Karpas-422 (cell line): ENCODE results near the gene SLC39A6. TPM values are rescaled to one million over a fixed set of nuclear protein-coding genes. Genes with fewer than 3 reads are reported as not detected.
A peak's percentile ranks its signal among the peaks of the same experiment; 100 is the strongest.
"Not testable (repeated sequence)": the region's sequence is repeated elsewhere in the genome, so short reads cannot be mapped to it uniquely, and the experiment has no call there.

Source experiments
- DNase-seq: peaks from one replicate; pipeline ENCODE4 v3.0.0-alpha.2; 2015
- H2AFZ ChIP-seq: fragments of 200-600 bp; sonication (generic); 2 replicates; pipeline ENCODE4 v1.6.1; 2014; ENCODE audit warnings: antibody characterized with exemption, low read length, mixed read lengths
- H3K27ac ChIP-seq: fragments of 200-600 bp; sonication (generic); 2 replicates; pipeline ENCODE4 v1.5.1; 2014; ENCODE audit warnings: mild to moderate bottlenecking, low read length, moderate library complexity
- H3K27me3 ChIP-seq: fragments of 200-600 bp; sonication (generic); 2 replicates; pipeline ENCODE4 v1.6.1; 2014; ENCODE audit warnings: low read length, mixed read lengths
- H3K36me3 ChIP-seq: fragments of 200-600 bp; sonication (generic); 2 replicates; pipeline ENCODE4 v1.6.1; 2014; ENCODE audit warnings: low read length, mixed read lengths; ENCODE audit not compliant: insufficient read depth
- H3K4me1 ChIP-seq: fragments of 200-600 bp; sonication (generic); 2 replicates; pipeline ENCODE4 v1.6.1; 2014; ENCODE audit warnings: mild to moderate bottlenecking, low read length, mixed read lengths
- H3K4me2 ChIP-seq: fragments of 200-600 bp; sonication (generic); 2 replicates; pipeline ENCODE4 v1.6.1; 2014; ENCODE audit warnings: low read length, low read depth, mild to moderate bottlenecking; ENCODE audit not compliant: poor library complexity, severe bottlenecking
- H3K4me3 ChIP-seq: fragments of 200-600 bp; sonication (generic); 2 replicates; pipeline ENCODE4 v1.5.1; 2014; ENCODE audit warnings: mild to moderate bottlenecking, antibody characterized with exemption, low read length, mixed read lengths
- H3K79me2 ChIP-seq: fragments of 200-600 bp; sonication (generic); 2 replicates; pipeline ENCODE4 v1.6.1; 2014; ENCODE audit warnings: mild to moderate bottlenecking, low read length, mixed read lengths
- H3K9ac ChIP-seq: fragments of 200-600 bp; sonication (generic); 2 replicates; pipeline ENCODE4 v1.6.0; 2014; ENCODE audit warnings: low read length
- H3K9me2 ChIP-seq: fragments of 200-600 bp; sonication (generic), shearing (Covaris generic); replicated peaks from 2 replicates; pipeline ENCODE4 v1.6.0; 2014; ENCODE audit warnings: mild to moderate bottlenecking, low read length, moderate library complexity; ENCODE audit not compliant: insufficient read depth
- H3K9me3 ChIP-seq: fragments of 300-700, 200-600 bp; sonication (generic); 2 replicates; pipeline ENCODE4 v1.6.1; 2014; ENCODE audit warnings: low read length, mixed read lengths
- H4K20me1 ChIP-seq: fragments of 200-600 bp; sonication (generic); 2 replicates; pipeline ENCODE4 v1.6.1; 2014; ENCODE audit warnings: mild to moderate bottlenecking, antibody characterized with exemption, low read length, low read depth; ENCODE audit not compliant: insufficient read depth
- total RNA-seq: library from RNA; depleted of rRNA; stranded (reverse); fragments of >200 nt; shearing (Covaris generic); gene quantifications from 2 replicates; pipeline ENCODE4 v1.2.3, GENCODE V29; 2014; ENCODE audit warnings: low replicate concordance

The SLC39A6 gene
- total RNA-seq, 1 experiment from 2014 or later: 114 TPM

DNA sequence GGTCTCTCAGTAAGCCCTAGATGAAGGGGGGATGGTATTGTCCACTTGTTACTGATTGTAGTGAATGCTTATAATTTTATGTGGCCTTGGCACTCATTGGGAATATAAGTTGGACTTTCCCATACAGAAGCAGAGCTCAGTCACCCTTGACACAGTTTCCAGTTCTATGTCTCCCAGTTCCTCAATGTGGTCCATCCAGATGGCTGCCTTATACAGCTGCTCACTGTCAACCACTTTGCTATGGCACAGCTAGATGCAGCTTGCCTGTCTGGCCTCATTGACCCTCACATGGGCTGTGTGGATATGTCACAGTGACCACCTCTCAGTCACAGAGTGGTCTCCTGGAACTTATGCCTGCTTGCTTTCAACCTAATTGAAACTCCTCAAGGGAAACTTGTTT, 21.7 kb downstream of the SLC39A6 start:
- DNase-seq: no peak
- H3K79me2 ChIP-seq: no peaks in the 10 kb centered on the region
- H3K9me3 ChIP-seq: no peaks in the 10 kb centered on the region
- peaks cover 25% of the 10 kb centered on the region for H3K36me3 ChIP-seq
- no peaks in the 10 kb centered on the region; the same call in 1 of the 2 replicates for H3K4me1 ChIP-seq
- no peaks in the 10 kb centered on the region for H4K20me1 ChIP-seq
- H2AFZ ChIP-seq: no peak overlapping the region
- H3K9me2 ChIP-seq: no peaks in the 10 kb centered on the region
- no peak overlapping the region for H3K27ac ChIP-seq
- no peaks in the 10 kb centered on the region for H3K27me3 ChIP-seq
- H3K9ac ChIP-seq: no peak overlapping the region
- H3K4me3 ChIP-seq: no peak overlapping the region
- no peak overlapping the region for H3K4me2 ChIP-seq

- no peaks in the 10 kb centered on the region; the same call in 1 of the 2 replicates for H3K4me1 ChIP-seq
- H3K9me2 ChIP-seq: no peaks in the 10 kb centered on the region
- no peak overlapping the region for H3K27ac ChIP-seq
- 0 out of 2 replicates have a peak, but pooled peaks cover 8% of the 10 kb centered on the region for H3K36me3 ChIP-seq
- no peaks in the 10 kb centered on the region for H4K20me1 ChIP-seq
- H3K79me2 ChIP-seq: no peaks in the 10 kb centered on the region
- H3K27me3 ChIP-seq: no peaks in the 10 kb centered on the region; the same call in 1 of the 2 replicates
- no peak for DNase-seq
- no peaks in the 10 kb centered on the region for H3K9me3 ChIP-seq
- no peak overlapping the region for H3K4me2 ChIP-seq
- no peak overlapping the region for H2AFZ ChIP-seq
- no peak overlapping the region for H3K9ac ChIP-seq
- no peak overlapping the region for H3K4me3 ChIP-seq
Observed at GRCh38 chr18:36104749-36105148, 24.4 kb downstream of the SLC39A6 start.

DNA sequence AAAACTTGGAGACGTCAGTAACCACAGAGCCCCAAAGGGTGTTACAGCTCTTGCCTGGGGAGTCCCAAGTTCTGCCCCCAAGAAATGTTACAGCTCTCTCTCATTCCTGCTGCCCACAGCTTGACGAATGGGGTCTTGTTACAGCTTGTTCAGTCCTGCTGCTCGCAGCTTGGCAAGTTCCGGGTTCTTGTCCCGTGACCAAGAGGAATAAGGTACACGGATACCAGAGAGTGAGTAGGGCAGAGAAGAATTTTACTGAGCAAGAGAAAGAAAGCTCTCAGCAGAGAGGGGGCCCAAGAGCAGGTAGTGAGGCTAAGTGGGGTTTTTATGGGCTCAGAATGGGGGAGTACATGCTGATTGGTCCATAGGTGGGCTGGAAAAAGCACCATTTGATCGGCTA, 27.2 kb downstream of the SLC39A6 start:
- Histone ChIP-seq H3K9me2 (no peaks in the 10 kb centered on the region), H3K27me3 (no peaks in the 10 kb centered on the region; the same call in 1 of the 2 replicates), H3K36me3 (no peaks in the 10 kb centered on the region), H3K9me3 (no peaks in the 10 kb centered on the region), H3K4me2 (no peak overlapping the region), H3K27ac (no peak overlapping the region), H4K20me1 (no peaks in the 10 kb centered on the region), H3K9ac (no peak overlapping the region), H3K79me2 (no peaks in the 10 kb centered on the region), H3K4me3 (no peak overlapping the region), H3K4me1 (no peaks in the 10 kb centered on the region; the same call in 1 of the 2 replicates), H2AFZ (no peak overlapping the region)
- DNase-seq: no peak

GRCh38 chr18:36099311-36099710, 29.8 kb downstream of the SLC39A6 start:
- DNase-seq: no peak
- no peaks in the 10 kb centered on the region for H3K9me2 ChIP-seq
- H3K79me2 ChIP-seq: no peaks in the 10 kb centered on the region
- no peak overlapping the region for H3K4me3 ChIP-seq
- H3K9ac ChIP-seq: no peak overlapping the region
- no peak overlapping the region for H3K27ac ChIP-seq
- H3K36me3 ChIP-seq: no peaks in the 10 kb centered on the region
- no peaks in the 10 kb centered on the region for H3K9me3 ChIP-seq
- H2AFZ ChIP-seq: no peak overlapping the region
- H3K27me3 ChIP-seq: no peaks in the 10 kb centered on the region; the same call in 1 of the 2 replicates
- H3K4me2 ChIP-seq: no peak overlapping the region
- no peaks in the 10 kb centered on the region for H4K20me1 ChIP-seq
- H3K4me1 ChIP-seq: no peaks in the 10 kb centered on the region; the same call in 1 of the 2 replicates

DNA sequence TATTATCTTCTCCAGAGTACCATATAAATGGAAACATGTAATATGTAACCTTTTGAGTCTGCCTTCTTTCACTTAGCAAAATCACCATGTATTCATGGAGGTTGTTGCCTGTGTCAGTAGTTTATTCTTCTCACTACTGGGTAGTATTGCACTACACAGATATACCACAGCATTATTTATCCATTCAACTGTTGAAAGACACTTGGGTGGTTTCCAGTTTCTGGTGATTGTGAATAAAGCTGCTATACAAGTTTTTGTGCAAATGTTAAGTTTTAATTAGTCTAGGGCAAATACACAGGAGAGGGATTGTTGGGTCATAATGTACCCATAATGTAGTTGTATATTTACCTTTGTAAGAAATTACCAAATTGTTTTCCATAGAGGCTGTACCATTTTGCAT, 32.2 kb downstream of the SLC39A6 start:
- DNase-seq: no peak
- H2AFZ ChIP-seq: no peak overlapping the region
- H3K4me3 ChIP-seq: no peak overlapping the region

GRCh38 chr18:36095936-36096519, 33.1 kb downstream of the SLC39A6 start:
- Histone ChIP-seq H3K9me2 (no peaks in the 10 kb centered on the region), H3K79me2 (no peaks in the 10 kb centered on the region), H3K27me3 (no peaks in the 10 kb centered on the region), H3K9me3 (no peaks in the 10 kb centered on the region), H3K9ac (no peak overlapping the region), H2AFZ (no peak overlapping the region), H3K36me3 (no peaks in the 10 kb centered on the region), H3K4me2 (no peak overlapping the region), H4K20me1 (no peaks in the 10 kb centered on the region), H3K27ac (no peak overlapping the region), H3K4me1 (no peaks in the 10 kb centered on the region), H3K4me3 (no peak overlapping the region)
- DNase-seq: peak; percentile 85

More for the DNA sequence above, 32.2 kb downstream of the SLC39A6 start:
- Histone ChIP-seq H3K79me2 (no peaks in the 10 kb centered on the region), H3K4me2 (no peak overlapping the region), H3K27me3 (no peaks in the 10 kb centered on the region; the same call in 1 of the 2 replicates), H3K9me3 (no peaks in the 10 kb centered on the region), H3K36me3 (no peaks in the 10 kb centered on the region), H4K20me1 (no peaks in the 10 kb centered on the region), H3K9ac (no peak overlapping the region), H3K4me1 (no peaks in the 10 kb centered on the region), H3K9me2 (no peaks in the 10 kb centered on the region), H3K27ac (no peak overlapping the region)

DNA sequence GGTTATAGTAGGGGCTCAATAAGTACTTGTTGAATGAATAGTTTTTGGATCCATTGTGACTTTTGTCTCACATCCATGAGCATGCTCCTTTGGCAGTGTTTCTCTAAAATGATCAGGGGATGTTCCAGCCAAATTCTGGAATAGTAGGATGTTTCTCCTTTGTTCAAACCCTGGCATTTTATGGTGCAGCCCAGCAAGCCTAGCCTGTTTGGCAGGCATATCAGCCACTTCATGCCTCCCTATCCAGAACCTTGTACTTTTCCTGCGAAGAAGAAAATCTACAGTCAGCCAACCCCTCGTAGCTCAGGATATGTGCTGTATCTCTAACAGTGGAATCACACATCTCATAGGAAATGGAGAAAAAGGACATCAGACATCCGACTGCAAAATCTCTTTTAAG, 34.7 kb downstream of the SLC39A6 start:
- no peak overlapping the region for H2AFZ ChIP-seq
- H3K36me3 ChIP-seq: no peaks in the 10 kb centered on the region
- no peaks in the 10 kb centered on the region for H3K27me3 ChIP-seq
- no peak overlapping the region for H3K9ac ChIP-seq
- no peak overlapping the region for H3K4me3 ChIP-seq
- no peaks in the 10 kb centered on the region for H3K9me3 ChIP-seq
- H3K9me2 ChIP-seq: no peaks in the 10 kb centered on the region
- H3K4me1 ChIP-seq: no peaks in the 10 kb centered on the region
- H4K20me1 ChIP-seq: no peaks in the 10 kb centered on the region
- H3K27ac ChIP-seq: no peak overlapping the region
- DNase-seq: no peak
- H3K79me2 ChIP-seq: no peaks in the 10 kb centered on the region
- no peak overlapping the region for H3K4me2 ChIP-seq

- H3K36me3 ChIP-seq, H3K9me3 ChIP-seq, H3K4me3 ChIP-seq, H3K9ac ChIP-seq, H3K4me2 ChIP-seq, H3K9me2 ChIP-seq, H2AFZ ChIP-seq, H3K27ac ChIP-seq, H3K79me2 ChIP-seq, DNase-seq, H4K20me1 ChIP-seq, H3K27me3 ChIP-seq, H3K4me1 ChIP-seq: not testable (repeated sequence)
Observed at GRCh38 chr18:36092116-36092515, 37.0 kb downstream of the SLC39A6 start.
